ENCODE results near the gene SMG6. TPM values are rescaled to one million over a fixed set of nuclear protein-coding genes. Genes with fewer than 3 reads are reported as not detected.
A peak's percentile ranks its signal among the peaks of the same experiment; 100 is the strongest.

Gene SMG6
- total and polyA plus RNA-seq, 2 donors (not counting 1 experiment from before 2014, with no cell fraction given) = 10.6 to 35.5 TPM

- peak; percentile 54 for ATAC-seq (ENCODE audit: low read depth)
- CTCF ChIA-PET = interaction anchor here (0.9 to 1.7 kb wide), 7 partner anchors 15 to 145 kb away, joined by 3 to 4 read pairs (median 3); no protein-coding TSS in a partner anchor
- no peak overlapping the region for H3K27ac ChIP-seq (ENCODE audit: low read length in 2 of 2)
- Mint-ChIP-seq H3K4me3 (peak overlapping the region; percentile 14), H3K27ac (peak overlapping the region; percentile 79), H3K27me3 (no peaks in the 10 kb centered on the region), H3K9me3 (ENCODE audit: insufficient read depth) (no peaks in the 10 kb centered on the region), H3K4me1 (peaks cover 22% of the 10 kb centered on the region)
- H3K4me3 ChIP-seq (ENCODE audit: control extremely low read depth in 1 of 5, extremely low read depth in 1 of 5, insufficient read depth in 1 of 5, low read depth in 2 of 5, low read length in 4 of 5) = no peak overlapping the region
- H3K36me3 ChIP-seq (replicated peaks in 1 of 2; ENCODE audit: control extremely low read depth in 1 of 2, control insufficient read depth in 1 of 2, extremely low read depth in 1 of 2, insufficient read depth in 2 of 2, low read length in 1 of 2) = no peaks in the 10 kb centered on the region
- no peak overlapping the region for H3K9ac ChIP-seq (ENCODE audit: low read length)
- intact Hi-C loops (cut with micrococcal nuclease) = loop anchor here (10.0 kb wide), 2 partner anchors 54 to 106 kb away; no protein-coding TSS in a partner anchor
- peaks cover 18 to 20% of the 10 kb centered on the region in 2 donors for H3K4me1 ChIP-seq (ENCODE audit: control insufficient read depth in 2 of 2, insufficient read depth in 2 of 2, low read length in 2 of 2)
- POLR2A ChIA-PET = no interaction called here
- no peaks in the 10 kb centered on the region for H4K20me1 ChIP-seq (ENCODE audit: control insufficient read depth, insufficient read depth, low read length, poor library complexity, severe bottlenecking)
- no peaks in the 10 kb centered on the region for H3K27me3 ChIP-seq (replicated peaks in 1 of 4; ENCODE audit: control extremely low read depth in 1 of 4, control insufficient read depth in 3 of 4, insufficient read depth in 4 of 4, low read length in 3 of 4)
- H3K9me3 ChIP-seq (ENCODE audit: control extremely low read depth in 1 of 3, control insufficient read depth in 2 of 3, insufficient read depth in 1 of 3, low read length in 2 of 3) = no peaks in the 10 kb centered on the region
- no peak overlapping the region for H2AFZ ChIP-seq (ENCODE audit: insufficient read depth, low read depth, low read length, poor library complexity, severe bottlenecking)
- 0% methylated on average over 1 of the region's 1 CpG for WGBS (ENCODE audit: insufficient coverage)
- H3K4me2 ChIP-seq (replicated peaks; ENCODE audit: low read depth, low read length, poor library complexity, severe bottlenecking) = peak overlapping the region; percentile 21
- no peak for TF ChIP-seq EZH2 (IDR thresholded peaks at IDR 0.05; ENCODE audit: borderline replicate concordance, insufficient read depth, low read depth, low read length, poor library complexity, severe bottlenecking)
- no peak for TF ChIP-seq CTCF (IDR thresholded peaks at IDR 0.05)
- peak; percentile 24 for DNase-seq
- no peaks in the 10 kb centered on the region for H3K79me2 ChIP-seq (ENCODE audit: control insufficient read depth, insufficient read depth, low read length)
Measured at GRCh38 chr17:2138318-2138717, 165.3 kb downstream of the SMG6 start.

GRCh38 chr17:2137342-2138098, 166.1 kb downstream of the SMG6 start:
- DNase-seq (peak; percentile 39), ATAC-seq (ENCODE audit: low read depth) (peak; percentile 64)
- CTCF ChIA-PET = interaction anchor here (0.8 to 1.7 kb wide), 5 partner anchors 14 to 83 kb away, joined by 3 to 4 read pairs (median 3); partner anchors contain the start of gene HIC1
- H3K4me1 Mint-ChIP-seq = peaks cover 22% of the 10 kb centered on the region
- H3K27ac ChIP-seq (ENCODE audit: low read length in 2 of 2) = no peak overlapping the region
- H4K20me1 ChIP-seq (ENCODE audit: control insufficient read depth, insufficient read depth, low read length, poor library complexity, severe bottlenecking) = no peaks in the 10 kb centered on the region
- H3K4me1 ChIP-seq (ENCODE audit: control insufficient read depth in 2 of 2, insufficient read depth in 2 of 2, low read length in 2 of 2) = peaks cover 18 to 20% of the 10 kb centered on the region in 2 donors
- TF ChIP-seq EZH2 (IDR thresholded peaks at IDR 0.05; ENCODE audit: borderline replicate concordance, insufficient read depth, low read depth, low read length, poor library complexity, severe bottlenecking) (no peak), CTCF (IDR thresholded peaks at IDR 0.05) (no peak)
- no peak overlapping the region for H3K27ac Mint-ChIP-seq
- H3K4me3 ChIP-seq (ENCODE audit: control extremely low read depth in 1 of 5, extremely low read depth in 1 of 5, insufficient read depth in 1 of 5, low read depth in 2 of 5, low read length in 4 of 5) = no peak overlapping the region
- POLR2A ChIA-PET = no interaction called here
- H3K9me3 ChIP-seq (ENCODE audit: control extremely low read depth in 1 of 3, control insufficient read depth in 2 of 3, insufficient read depth in 1 of 3, low read length in 2 of 3) = no peaks in the 10 kb centered on the region
- no peak overlapping the region for H3K4me2 ChIP-seq (replicated peaks; ENCODE audit: low read depth, low read length, poor library complexity, severe bottlenecking)
- WGBS (ENCODE audit: insufficient coverage) = 86% methylated on average over 11 of the region's 11 CpGs
- H3K27me3 ChIP-seq (replicated peaks in 1 of 4; ENCODE audit: control extremely low read depth in 1 of 4, control insufficient read depth in 3 of 4, insufficient read depth in 4 of 4, low read length in 3 of 4) = no peaks in the 10 kb centered on the region
- H3K9ac ChIP-seq (ENCODE audit: low read length) = no peak overlapping the region
- intact Hi-C loops (cut with micrococcal nuclease) = loop anchor here (10.0 kb wide), 2 partner anchors 53 to 107 kb away; no protein-coding TSS in a partner anchor
- H3K79me2 ChIP-seq (ENCODE audit: control insufficient read depth, insufficient read depth, low read length) = no peaks in the 10 kb centered on the region
- H3K4me3 Mint-ChIP-seq = peak overlapping the region; percentile 27
- H3K9me3 Mint-ChIP-seq (ENCODE audit: insufficient read depth) = no peaks in the 10 kb centered on the region
- no peaks in the 10 kb centered on the region for H3K36me3 ChIP-seq (replicated peaks in 1 of 2; ENCODE audit: control extremely low read depth in 1 of 2, control insufficient read depth in 1 of 2, extremely low read depth in 1 of 2, insufficient read depth in 2 of 2, low read length in 1 of 2)
- no peaks in the 10 kb centered on the region for H3K27me3 Mint-ChIP-seq
- no peak overlapping the region for H2AFZ ChIP-seq (ENCODE audit: insufficient read depth, low read depth, low read length, poor library complexity, severe bottlenecking)

Data from B cell (primary cell).